ENCODE data around the gene U2SURP. TPM values are rescaled to one million over a fixed set of nuclear protein-coding genes. Genes with fewer than 3 reads are reported as not detected.

U2SURP gene
- total and polyA plus RNA-seq, 2 experiments from 2014 or later: 41.5 to 71.4 TPM

GRCh38 chr3:143078883-143079282 lies 77.5 kb downstream of the U2SURP start:
- Histone ChIP-seq H3K4me3 (no peak overlapping the region), H3K79me2 (no peaks in the 10 kb centered on the region), H3K9me2 (replicated peaks; ENCODE audit: insufficient read depth) (no peaks in the 10 kb centered on the region), H4K20me1 (ENCODE audit: insufficient read depth, poor library complexity, severe bottlenecking) (no peaks in the 10 kb centered on the region), H3K4me1 (ENCODE audit: insufficient read depth) (no peaks in the 10 kb centered on the region), H3K27ac (no peak overlapping the region), H3K4me2 (no peak overlapping the region), H3K9me3 (ENCODE audit: low read depth) (no peaks in the 10 kb centered on the region), H3K36me3 (replicated peaks; ENCODE audit: insufficient read depth, low read depth) (no peaks in the 10 kb centered on the region), H3K27me3 (no peaks in the 10 kb centered on the region), H2AFZ (no peak overlapping the region)
- TF ChIP-seq EZH2phosphoT487 (IDR thresholded peaks at IDR 0.05; ENCODE audit: low read depth, severe bottlenecking, unreplicated experiment) (no peak), EZH2 (IDR thresholded peaks at IDR 0.05; ENCODE audit: borderline replicate concordance) (no peak)
- 81% methylated on average over 4 of the region's 4 CpGs for WGBS (ENCODE audit: low lambda C conversion rate, missing lambda C conversion rate)
- no peak for DNase-seq (ENCODE audit: low spot score)

GRCh38 chr3:143080196-143080595 lies 78.8 kb downstream of the U2SURP start:
- Histone ChIP-seq H2AFZ (no peak overlapping the region), H3K27ac (no peak overlapping the region), H3K79me2 (no peaks in the 10 kb centered on the region), H4K20me1 (ENCODE audit: insufficient read depth, poor library complexity, severe bottlenecking) (no peaks in the 10 kb centered on the region), H3K9me3 (ENCODE audit: low read depth) (no peaks in the 10 kb centered on the region), H3K4me1 (ENCODE audit: insufficient read depth) (no peaks in the 10 kb centered on the region), H3K36me3 (replicated peaks; ENCODE audit: insufficient read depth, low read depth) (no peaks in the 10 kb centered on the region), H3K4me2 (no peak overlapping the region), H3K4me3 (no peak overlapping the region), H3K9me2 (replicated peaks; ENCODE audit: insufficient read depth) (no peaks in the 10 kb centered on the region), H3K27me3 (no peaks in the 10 kb centered on the region)
- TF ChIP-seq EZH2phosphoT487 (IDR thresholded peaks at IDR 0.05; ENCODE audit: low read depth, severe bottlenecking, unreplicated experiment) (no peak), EZH2 (IDR thresholded peaks at IDR 0.05; ENCODE audit: borderline replicate concordance) (no peak), CTCF (IDR thresholded peaks at IDR 0.05; ENCODE audit: poor library complexity) (no peak)
- WGBS (ENCODE audit: low lambda C conversion rate, missing lambda C conversion rate): 94% methylated on average over 5 of the region's 5 CpGs
- no peak for DNase-seq (ENCODE audit: low spot score)

GRCh38 chr3:143081365-143081764 lies 80.0 kb downstream of the U2SURP start:
- Histone ChIP-seq H2AFZ (no peak overlapping the region), H3K27me3 (no peaks in the 10 kb centered on the region), H3K36me3 (replicated peaks; ENCODE audit: insufficient read depth, low read depth) (no peaks in the 10 kb centered on the region), H3K4me3 (no peak overlapping the region), H3K9me2 (replicated peaks; ENCODE audit: insufficient read depth) (no peaks in the 10 kb centered on the region), H3K4me2 (no peak overlapping the region), H3K9me3 (ENCODE audit: low read depth) (no peaks in the 10 kb centered on the region), H3K79me2 (no peaks in the 10 kb centered on the region), H3K27ac (no peak overlapping the region), H4K20me1 (ENCODE audit: insufficient read depth, poor library complexity, severe bottlenecking) (no peaks in the 10 kb centered on the region), H3K4me1 (ENCODE audit: insufficient read depth) (no peaks in the 10 kb centered on the region)
- no peak for TF ChIP-seq EZH2 (IDR thresholded peaks at IDR 0.05; ENCODE audit: borderline replicate concordance)
- no peak for TF ChIP-seq CTCF (IDR thresholded peaks at IDR 0.05; ENCODE audit: poor library complexity)
- TF ChIP-seq EZH2phosphoT487 (IDR thresholded peaks at IDR 0.05; ENCODE audit: low read depth, severe bottlenecking, unreplicated experiment): no peak
- WGBS (ENCODE audit: low lambda C conversion rate, missing lambda C conversion rate): 47% methylated on average over 1 of the region's 1 CpG
- DNase-seq (ENCODE audit: low spot score): no peak

- TF ChIP-seq EZH2phosphoT487 (IDR thresholded peaks at IDR 0.05; ENCODE audit: low read depth, severe bottlenecking, unreplicated experiment) (no peak), EZH2 (IDR thresholded peaks at IDR 0.05; ENCODE audit: borderline replicate concordance) (no peak), CTCF (IDR thresholded peaks at IDR 0.05; ENCODE audit: poor library complexity) (no peak)
- 91% methylated on average over 19 of the region's 19 CpGs for WGBS (ENCODE audit: low lambda C conversion rate, missing lambda C conversion rate)
- H3K27ac ChIP-seq: no peak overlapping the region
Observed at GRCh38 chr3:143081844-143082778, 80.7 kb downstream of the U2SURP start.

More at GRCh38 chr3:143081844-143082778, 80.7 kb downstream of the U2SURP start:
- Histone ChIP-seq H2AFZ (no peak overlapping the region), H3K79me2 (no peaks in the 10 kb centered on the region), H3K4me3 (no peak overlapping the region), H3K4me1 (ENCODE audit: insufficient read depth) (no peaks in the 10 kb centered on the region), H3K9me2 (replicated peaks; ENCODE audit: insufficient read depth) (no peaks in the 10 kb centered on the region), H3K9me3 (ENCODE audit: low read depth) (no peaks in the 10 kb centered on the region), H3K4me2 (no peak overlapping the region), H3K27me3 (no peaks in the 10 kb centered on the region), H4K20me1 (ENCODE audit: insufficient read depth, poor library complexity, severe bottlenecking) (no peaks in the 10 kb centered on the region), H3K36me3 (replicated peaks; ENCODE audit: insufficient read depth, low read depth) (no peaks in the 10 kb centered on the region)
- DNase-seq (ENCODE audit: low spot score): no peak

All from hepatocyte (in vitro differentiated cells).